NOMO-1 treated with DMSO at 0.1 percent for 48 hours (cell line): ENCODE data around the gene EFCAB11.
A peak's percentile ranks its signal among the peaks of the same experiment; 100 is the strongest.

ENCODE experiments used
- DNase-seq: peaks from one replicate; lab custom pipeline; 2025; ENCODE audit not compliant: unreplicated experiment; lab: John Stamatoyannopoulos, UW

Gene EFCAB11

DNA sequence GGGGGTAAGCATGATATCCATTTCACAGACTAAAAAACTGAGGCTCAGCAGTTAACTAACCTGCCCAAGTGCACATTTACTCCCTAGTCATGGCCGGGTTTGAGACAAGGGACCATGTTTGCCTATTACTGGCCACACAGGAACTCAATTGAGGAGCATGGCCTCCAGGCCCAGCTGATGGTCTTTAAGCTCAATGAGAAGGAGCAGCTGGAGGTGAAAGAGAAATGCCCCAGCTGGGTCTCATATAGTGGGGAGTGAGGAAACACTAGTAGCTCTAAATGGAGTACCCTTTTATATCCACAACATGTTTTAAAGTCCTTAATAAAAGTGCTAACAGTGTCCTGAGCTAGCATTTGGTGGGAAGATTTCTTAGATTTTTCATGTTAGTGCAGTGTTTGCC lies 2.8 kb upstream of the EFCAB11 start:
- no peak for DNase-seq

DNA sequence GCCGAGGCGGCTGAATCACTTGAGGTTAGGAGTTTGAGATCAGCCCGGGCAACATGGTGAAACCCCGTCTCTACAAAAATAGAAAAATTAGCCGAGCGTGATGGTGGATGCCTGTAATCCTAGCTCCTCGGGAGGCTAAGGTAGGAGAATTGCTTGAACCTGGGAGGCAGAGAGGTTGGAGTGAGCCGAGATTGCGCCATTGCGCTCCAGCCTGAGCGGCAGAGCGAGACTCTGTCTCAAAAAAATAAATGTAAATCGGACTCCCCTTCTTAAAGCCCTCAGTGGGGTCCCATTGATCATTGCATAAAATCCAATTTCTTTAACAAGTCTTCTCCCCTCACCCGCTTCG lies 2.1 kb upstream of the EFCAB11 start:
- no peak for DNase-seq

DNA sequence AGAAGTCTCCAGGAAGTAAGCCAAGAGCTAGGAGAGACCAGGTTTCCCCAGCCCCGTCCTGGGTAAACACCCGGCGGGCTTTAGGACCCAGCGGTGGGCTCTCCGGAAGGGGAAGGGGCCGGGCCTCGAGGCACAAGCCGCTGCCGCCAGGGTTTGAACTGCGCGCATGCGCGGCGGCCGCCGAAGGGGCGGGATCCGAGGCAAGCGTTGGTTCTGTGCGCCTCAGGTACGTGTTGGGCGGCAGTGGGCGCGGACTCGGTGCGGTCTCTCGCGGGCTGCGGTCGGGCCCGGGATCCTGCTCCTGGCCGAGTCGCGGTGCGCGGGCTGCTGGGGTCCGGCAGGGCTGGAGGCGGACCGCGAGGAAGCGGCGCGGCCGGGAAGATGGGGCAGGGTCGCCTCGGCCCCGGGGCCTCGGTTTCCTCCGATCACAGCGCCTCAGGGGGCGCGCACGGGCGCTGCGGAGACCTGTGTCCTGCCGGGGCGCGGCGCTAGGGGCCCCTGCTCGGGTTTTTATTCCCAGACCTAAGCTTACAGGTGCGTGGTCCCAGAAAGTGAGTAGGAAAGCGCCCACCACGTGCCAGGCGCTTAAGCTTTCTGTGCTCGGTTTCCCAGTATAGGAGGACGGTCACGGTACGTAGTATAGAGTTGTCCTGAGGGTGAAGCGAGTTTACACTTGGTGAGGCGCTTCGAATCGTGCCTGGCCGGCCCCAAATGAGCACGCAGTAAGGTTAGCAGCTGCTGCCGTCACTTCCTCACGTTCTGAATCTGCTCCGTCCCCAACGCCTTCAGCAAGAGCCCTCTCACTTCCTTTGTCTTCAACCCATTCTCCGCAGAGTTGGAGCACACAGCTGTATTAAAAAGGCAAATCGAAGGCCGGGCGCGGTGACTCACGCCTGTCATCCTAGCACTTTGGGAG lies 1.5 kb upstream of the EFCAB11 start, which contains the start of gene TDP1:
Gene TDP1, plus strand, starts transcription at position 183 of the 916 bp plus-strand sequence. CDS start 7,188 bp downstream, outside the sequence.
- peak; percentile 95 for DNase-seq

DNA sequence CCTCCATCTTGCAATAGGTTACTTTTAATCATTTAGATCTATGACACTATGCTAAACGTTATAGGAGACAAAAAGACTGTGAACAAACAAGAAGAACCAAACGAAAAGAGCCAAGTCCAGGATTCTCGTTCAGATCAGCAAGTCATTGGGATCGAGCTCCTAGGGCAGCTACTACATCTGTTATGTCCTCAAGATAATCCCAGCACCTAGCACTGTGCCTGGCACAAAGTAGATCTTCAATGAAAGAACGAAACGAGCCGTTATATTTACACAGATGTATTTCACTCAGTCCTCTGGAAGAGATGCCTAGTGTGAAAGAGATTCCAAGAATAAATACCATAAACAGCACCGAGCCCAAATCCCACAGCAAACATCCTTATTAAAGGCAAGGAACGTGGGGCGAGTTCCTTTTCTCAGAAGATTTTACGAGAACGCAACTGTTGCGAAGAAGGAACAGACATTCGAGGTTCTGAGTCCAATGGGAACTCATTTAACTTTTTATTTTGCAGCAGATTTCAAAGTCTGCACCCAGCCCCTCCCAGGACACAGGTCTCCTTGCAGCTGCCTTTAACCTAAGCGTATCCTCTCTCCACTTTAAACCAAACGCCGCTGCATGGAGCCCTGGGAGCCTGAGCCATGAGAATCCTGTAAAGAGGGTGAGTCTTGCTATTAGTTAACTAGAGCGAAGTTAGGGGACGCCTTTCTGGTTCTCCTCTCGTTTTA lies 653 bp upstream of the EFCAB11 start:
- no peak for DNase-seq

DNA sequence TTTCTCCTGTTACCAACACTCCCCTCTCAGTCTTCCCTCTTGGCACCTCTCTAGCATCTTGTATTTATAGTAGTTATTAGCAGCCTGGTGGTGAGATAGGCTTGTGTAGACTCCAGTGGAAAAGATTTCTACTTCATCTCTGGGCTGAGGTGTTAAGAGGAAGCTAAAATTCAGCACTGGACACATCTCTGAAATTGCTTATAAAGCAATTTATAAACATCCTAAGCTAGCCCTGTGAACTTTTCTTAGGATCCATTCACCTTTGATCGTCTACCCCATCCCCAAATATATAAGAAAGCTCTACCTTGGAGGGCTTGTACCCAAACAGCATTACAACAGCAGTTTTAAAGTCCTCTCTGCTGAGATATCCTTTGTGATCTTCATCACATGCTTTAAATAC lies 928 bp downstream of the EFCAB11 start:
- no peak for DNase-seq

DNA sequence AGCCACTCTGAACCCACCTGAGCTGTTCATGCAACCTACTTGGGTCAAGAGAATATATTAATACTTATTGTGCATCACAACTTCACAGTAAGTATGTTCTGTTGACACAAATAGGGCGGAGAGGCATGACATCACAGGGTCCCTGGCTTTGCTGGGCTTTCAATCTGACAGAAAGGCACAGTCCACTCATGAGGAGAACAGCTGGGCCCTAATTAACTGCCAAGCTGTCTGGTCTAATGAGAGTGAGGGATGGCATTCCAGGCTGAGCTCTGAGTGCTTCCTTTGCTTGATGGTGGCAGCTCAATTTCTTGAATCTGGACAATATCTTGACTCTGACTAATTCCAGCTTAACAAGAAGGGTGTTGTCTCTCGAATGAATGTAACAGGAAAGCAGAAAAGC lies 2.0 kb downstream of the EFCAB11 start:
- DNase-seq = no peak

DNA sequence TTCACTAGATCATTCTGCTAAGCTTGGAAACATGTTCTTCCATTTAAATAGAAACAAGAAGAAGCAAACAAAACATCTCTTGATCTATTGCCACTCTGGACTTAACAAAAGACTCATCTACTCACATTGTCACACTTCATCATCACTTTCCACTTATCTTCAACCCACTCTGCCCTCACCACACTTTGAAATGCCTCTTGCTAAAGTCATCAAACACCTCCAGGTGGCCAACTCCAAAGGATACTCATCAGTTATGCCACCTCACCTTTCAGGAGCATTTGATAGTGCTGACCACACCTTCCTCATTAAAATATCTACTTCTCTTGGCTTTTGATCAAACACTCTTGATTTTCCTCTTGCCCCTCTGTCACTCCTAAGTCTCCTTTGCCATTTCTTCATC lies 7.2 kb downstream of the EFCAB11 start:
- no peak for DNase-seq

DNA sequence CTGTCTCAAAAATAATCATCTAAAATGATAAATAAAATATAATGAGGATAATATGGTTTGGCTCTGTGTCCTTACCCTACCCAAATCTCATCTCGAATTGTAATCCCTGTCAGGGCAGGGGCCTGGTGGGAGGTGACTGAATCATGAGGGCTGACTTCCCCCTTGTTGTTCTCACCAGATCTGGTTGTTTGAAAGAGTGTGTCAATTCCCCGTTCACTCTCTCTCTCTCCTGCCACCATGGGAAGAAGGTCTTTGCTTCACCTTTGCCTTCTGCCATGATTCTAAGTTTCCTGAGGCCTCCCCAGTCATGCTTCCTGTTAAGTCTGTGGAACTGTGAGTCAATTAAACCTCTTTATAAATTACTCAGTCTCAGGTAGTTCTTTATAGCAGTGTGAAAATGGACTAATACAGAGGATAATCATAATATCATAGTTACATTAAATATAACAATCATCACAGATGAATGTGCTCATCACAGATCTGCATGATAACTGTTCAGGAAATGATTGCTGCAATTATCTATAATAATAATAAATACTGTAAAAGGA lies 12.6 kb downstream of the EFCAB11 start:
- DNase-seq = no peak

DNA sequence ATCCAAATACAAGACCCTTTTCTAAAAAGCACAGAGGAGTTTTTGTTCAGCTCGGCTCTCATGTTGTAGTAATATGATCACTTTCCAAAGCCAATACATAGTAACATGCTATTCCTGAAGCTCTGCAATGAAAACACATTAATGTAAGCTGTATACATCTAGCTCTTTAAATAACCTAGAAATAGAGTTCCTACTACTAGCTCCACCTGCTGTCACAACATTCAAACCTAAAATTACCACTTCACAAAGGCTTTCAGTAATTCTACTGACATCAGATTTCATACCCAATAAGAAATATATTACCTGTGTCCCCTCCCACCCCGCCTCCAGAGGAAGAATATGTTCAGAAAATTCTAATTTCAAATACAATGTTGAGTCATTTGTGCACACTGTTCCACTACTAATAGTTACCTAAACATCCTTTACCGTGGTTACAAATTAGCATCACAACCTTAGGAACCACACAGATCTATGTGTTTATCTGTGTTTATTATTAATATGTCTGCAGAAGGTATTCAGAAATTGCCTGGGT lies 17.8 kb downstream of the EFCAB11 start:
- DNase-seq = no peak

DNA sequence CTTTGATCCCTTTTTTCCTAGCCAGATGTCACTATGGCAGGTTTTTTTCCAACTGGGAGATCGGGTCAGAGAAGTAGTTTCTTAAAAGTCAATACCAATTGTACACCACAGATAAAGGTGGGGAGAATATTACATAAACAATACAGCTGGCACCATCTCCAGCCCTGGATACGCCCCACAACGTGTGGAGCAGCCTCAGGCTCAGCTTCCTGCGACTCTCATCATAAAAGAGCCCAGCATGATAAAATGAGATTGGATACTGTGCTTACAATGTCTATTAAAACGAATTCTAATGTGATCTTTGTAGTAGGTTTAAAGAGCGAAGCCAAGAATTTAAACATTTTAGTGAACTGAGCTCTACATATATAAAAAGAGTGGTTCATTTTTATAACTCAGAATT lies 21.5 kb downstream of the EFCAB11 start:
- DNase-seq = no peak

DNA sequence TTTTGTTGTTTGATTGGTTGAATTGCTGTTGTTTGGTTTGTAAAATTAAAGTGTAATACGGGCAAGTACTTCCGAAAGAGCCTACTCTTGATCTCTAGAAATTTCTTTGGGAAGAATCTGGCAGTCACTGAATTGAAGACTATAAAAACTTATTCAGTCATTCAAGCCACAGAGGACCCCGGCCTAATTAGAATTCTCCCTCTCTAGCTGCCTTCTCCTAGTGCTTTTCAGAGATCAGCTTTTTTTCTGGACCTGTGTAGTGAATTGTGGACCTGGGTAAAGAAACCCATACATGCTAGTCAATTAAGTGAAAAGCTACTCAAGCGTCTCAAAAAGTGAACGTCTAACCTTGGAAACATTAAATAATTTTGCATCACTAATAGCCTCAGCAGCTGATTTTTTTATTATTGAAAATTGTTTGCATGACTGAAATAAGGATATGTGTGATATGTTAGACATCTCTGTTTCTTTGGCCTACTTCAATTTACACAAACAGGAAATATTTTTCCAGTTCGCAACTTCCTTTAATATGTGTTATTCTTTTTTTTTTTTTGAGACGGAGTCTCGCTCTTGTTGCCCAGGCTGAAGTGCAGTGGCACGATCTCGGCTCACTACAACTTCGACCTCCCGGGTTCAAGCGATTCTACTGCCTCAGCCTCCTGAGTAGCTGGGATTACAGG lies 27.2 kb downstream of the EFCAB11 start:
- DNase-seq = no peak

DNA sequence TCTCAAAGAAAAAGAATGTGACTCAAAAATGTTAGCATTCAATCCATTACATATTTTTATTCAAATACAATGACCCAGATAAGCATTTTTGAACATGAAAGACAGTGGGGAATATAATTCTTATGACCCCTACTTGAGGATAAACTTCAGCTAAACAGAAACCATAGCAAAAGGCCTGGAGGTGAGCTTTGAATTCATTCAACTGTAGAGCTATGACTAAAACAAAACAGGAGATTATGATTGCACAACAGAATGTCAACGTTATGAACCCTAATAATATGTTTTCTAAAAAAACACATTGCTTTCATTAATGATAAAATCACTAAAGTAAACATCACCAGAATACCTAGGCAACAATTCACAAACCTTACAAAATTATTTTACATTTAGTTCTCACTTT lies 27.8 kb downstream of the EFCAB11 start:
- DNase-seq = no peak

DNA sequence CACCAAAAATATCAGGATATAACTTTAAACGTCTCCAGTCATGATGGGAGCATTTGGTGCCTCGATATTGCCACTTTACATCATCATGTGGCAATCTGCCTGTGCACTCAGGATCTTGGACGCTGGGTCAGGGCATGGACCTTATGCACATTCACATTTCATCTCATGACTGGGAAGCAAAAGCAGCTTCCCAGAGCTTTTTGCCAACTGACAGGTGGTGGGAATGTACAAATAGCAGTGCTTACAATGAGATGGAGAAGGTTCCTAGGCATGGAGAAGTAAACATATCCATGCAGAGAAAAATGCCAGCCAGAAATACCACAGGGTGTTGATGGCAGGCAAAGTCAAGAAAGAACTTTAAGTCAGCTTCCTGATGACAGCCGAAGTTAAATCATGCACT lies 30.3 kb downstream of the EFCAB11 start:
- no peak for DNase-seq

DNA sequence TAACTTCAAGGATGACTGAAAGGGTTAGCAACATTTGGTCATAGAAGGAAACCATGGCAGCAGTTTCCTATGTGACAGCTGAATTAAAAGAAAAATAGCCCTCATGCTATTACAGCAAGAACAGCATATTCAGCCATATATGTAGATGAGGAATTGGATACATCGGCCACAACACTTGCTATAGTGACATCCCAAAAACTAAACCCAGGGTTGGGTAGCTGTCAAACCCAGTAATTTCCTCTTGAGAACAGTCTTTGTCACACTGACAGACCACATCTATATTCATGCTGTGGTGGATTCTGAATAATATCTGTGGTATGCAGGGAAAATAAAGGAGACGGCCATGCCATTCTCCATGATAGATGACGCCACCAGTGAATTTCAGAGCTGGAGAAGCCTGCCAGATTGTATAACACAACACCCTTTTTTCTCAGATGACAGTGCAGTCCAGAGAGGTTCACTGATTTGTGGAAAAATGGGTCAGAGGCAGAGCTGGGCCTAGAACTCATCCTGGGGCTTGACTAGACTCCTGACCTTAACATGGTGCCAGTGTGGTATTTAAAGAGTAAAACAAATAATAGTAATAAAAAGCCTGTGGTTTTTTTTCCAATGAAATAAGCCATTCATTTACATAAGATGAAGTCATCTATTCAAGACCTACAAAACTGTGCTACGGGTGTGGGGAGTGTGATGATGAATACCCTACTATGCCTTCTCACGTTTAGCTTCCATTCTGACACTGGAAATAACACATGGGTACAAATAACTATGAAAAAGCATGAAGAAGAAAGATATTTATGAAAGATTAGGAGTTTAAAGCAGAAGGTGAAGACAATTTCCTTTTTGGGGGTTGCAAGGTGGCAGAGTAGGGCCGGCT lies 32.3 kb downstream of the EFCAB11 start:
- DNase-seq = no peak

DNA sequence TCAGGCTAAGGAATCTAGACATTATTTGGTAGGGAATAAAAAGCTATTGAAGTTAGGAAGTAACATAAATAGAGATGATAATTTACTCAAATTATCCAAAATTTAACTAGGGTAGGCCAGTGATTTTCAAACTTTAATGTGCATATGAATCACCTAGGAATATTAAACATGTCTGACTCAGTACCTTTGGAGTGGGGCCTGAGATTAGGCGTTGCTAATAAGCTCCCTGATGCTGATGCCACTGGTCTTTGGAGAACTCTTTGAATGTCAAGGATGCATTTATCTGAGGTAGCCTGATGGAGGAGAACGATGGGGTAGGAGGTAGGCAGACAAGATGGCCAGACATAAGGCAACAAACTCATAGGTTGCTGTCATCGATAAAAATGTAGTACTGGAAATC lies 33.2 kb downstream of the EFCAB11 start:
- DNase-seq = no peak

DNA sequence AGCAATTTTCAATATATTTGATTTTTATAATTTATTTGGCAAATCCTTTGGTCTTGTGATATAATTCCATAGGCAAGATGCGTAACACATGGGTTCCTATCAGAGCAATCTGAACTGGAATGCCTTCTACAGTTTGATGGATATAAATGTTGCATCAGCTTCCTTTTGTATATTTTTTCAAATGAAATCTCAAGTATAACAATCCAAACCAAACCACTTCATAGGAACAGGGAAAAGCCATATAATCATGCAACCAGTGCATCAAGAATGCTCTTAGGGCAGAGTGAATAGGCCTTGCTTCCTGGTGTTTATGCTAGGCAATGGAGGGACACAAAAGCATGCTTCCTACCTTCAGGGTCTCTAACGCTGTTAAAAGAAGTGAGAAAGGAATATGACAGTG lies 34.5 kb downstream of the EFCAB11 start:
- DNase-seq = no peak

DNA sequence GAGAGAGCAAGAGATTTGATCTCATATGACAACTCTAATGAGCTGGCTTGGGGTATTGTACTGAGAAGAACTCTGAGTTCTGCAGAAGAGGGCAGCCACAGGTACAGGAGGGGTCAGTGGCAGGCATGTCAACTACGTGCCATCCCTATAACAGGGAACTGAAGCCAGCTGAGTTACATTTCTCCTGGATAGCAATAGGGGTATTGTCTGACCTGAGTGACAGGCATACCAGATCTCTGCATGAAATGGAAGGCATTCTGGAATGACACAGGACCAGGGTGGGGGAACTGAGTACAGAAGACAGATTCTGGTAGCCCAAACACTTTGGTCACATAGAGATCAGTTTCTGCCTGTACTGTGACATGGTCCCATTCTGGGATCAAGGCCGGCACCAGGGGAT lies 35.8 kb downstream of the EFCAB11 start:
- DNase-seq = no peak

DNA sequence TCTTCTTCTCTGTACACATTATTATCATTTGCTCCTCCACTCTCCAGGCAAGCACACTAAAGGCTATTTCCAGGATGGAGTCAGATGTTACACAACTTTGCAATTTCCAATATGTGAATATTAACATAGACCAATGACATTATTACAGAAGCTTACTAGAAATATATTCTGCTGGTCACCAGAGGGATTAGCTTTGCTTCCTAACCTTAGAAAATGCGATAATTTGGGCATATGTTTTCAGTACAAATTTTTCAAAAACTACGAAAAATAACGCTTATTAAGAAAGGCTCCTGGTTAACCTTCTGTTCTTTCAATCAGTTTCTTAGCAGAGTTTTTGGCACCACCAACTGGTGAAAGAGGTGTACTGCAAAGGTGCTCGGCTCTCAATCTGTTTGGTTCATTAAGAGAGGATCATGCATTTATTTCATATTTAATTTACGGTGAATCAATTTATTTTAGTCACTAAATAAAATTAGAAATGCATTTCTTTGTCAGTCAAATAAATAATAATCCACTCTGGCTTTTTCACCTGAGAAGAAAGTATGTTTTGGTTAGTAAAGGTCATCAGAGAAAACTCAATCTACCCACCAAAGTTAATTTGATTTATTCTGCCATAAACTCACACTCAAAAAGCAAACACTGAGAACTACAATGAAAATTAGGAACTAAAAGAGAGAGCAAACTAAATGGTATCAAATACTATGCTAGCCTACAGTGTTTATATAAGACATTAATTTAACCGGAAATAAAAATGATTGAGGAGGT lies 39.2 kb downstream of the EFCAB11 start:
- DNase-seq = peak; percentile 60

DNA sequence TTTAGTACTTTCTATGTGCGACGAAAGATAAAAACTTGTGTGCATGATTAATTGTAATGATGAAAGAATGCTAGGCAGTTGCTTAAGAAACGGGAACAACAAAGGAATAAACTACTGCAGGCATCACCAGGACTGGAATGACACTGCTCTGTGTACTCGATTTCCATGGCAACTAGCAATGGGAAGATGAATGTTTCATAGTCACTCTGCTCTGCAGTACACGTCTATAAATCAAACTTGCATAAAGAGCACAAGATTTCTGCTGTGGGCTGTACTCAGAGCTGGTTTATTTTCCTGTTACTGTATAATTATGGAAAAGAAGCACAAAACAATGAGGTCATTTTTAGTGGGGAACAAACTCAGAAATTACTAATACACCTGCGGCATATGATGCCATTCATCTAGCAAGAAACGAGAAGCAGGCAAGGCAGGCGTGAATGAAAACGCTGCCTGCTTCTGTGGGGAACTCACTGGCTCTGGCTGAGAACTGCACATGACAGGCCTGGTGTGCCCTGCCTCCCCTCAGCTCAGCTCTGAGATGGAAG lies 41.8 kb downstream of the EFCAB11 start:
- DNase-seq = peak; percentile 64
